Liver (tissue), 9 donors: ENCODE measurements around the gene LRPAP1. TPM values are rescaled to one million over a fixed set of nuclear protein-coding genes. Genes with fewer than 3 reads are reported as not detected.

Source experiments
- DNase-seq: peaks from one replicate; pipeline ENCODE4 v3.0.0-alpha.2; 2017; ENCODE audit warnings: low spot score
- H3K27ac ChIP-seq, 2 donors: one replicate each; pipeline ENCODE4 v1.7.0; 2013; ENCODE audit warnings: inconsistent platforms in 2 of 2, low read length in 2 of 2, control low read depth in 1 of 2, low read depth in 1 of 2, mild to moderate bottlenecking in 1 of 2
- H3K27me3 ChIP-seq, 4 donors: one replicate each; pipeline versions ENCODE4 v1.6.1 to v1.7.0; 2013; ENCODE audit warnings: low read length in 3 of 4, inconsistent platforms in 1 of 4, mild to moderate bottlenecking in 1 of 4, moderate library complexity in 1 of 4; ENCODE audit not compliant: control insufficient read depth in 4 of 4, insufficient read depth in 4 of 4
- H3K36me3 ChIP-seq, 4 donors: one replicate each; pipeline versions ENCODE4 v1.6.1 to v1.7.0; 2013; ENCODE audit warnings: low read length in 3 of 4, mild to moderate bottlenecking in 3 of 4, low read depth in 1 of 4, moderate library complexity in 1 of 4; ENCODE audit not compliant: control insufficient read depth in 4 of 4, insufficient read depth in 3 of 4
- H3K4me1 ChIP-seq, 4 donors: one replicate each; pipeline versions ENCODE4 v1.6.1 to v1.7.0; 2013; ENCODE audit warnings: low read length in 3 of 4, mild to moderate bottlenecking in 3 of 4, moderate library complexity in 1 of 4; ENCODE audit not compliant: control insufficient read depth in 4 of 4, insufficient read depth in 4 of 4
- H3K4me3 ChIP-seq, 3 donors: one replicate each; pipeline versions ENCODE4 v1.6.1 to v1.7.0; 2013; ENCODE audit warnings: low read length in 3 of 3, control low read depth in 1 of 3, low read depth in 1 of 3, mild to moderate bottlenecking in 1 of 3
- H3K9ac ChIP-seq, 2 donors: one replicate each; pipeline ENCODE4 v1.7.0; 2013; ENCODE audit warnings: low read length in 2 of 2, mild to moderate bottlenecking in 2 of 2, moderate library complexity in 2 of 2, control low read depth in 1 of 2, low read depth in 1 of 2
- H3K9me3 ChIP-seq, 4 donors: one replicate each; pipeline versions ENCODE4 v1.6.1 to v1.7.0; 2013; ENCODE audit warnings: low read length in 3 of 4; ENCODE audit not compliant: control insufficient read depth in 4 of 4
- EGR1 ChIP-seq, 2 donors: IDR thresholded peaks; 2 replicates each; pipeline ENCODE4 v1.6.1; 2016 to 2018; ENCODE audit warnings: antibody characterized with exemption in 2 of 2, low read depth in 2 of 2
- FOXA1 ChIP-seq: IDR thresholded peaks from 2 replicates; pipeline ENCODE4 v1.6.1; 2016; ENCODE audit warnings: antibody characterized with exemption
- FOXA2 ChIP-seq: IDR thresholded peaks from 2 replicates; pipeline ENCODE4 v1.6.1; 2016; ENCODE audit warnings: antibody characterized with exemption
- GABPA ChIP-seq, 2 donors: IDR thresholded peaks in 1 of 2; conservative IDR thresholded peaks in 1 of 2; 2 replicates each; pipeline ENCODE4 v1.6.1; 2016; ENCODE audit warnings: antibody characterized with exemption in 2 of 2, mild to moderate bottlenecking in 1 of 2, moderate library complexity in 1 of 2
- HNF4A ChIP-seq, 2 donors: conservative IDR thresholded peaks; 2 replicates each; pipeline ENCODE4 v1.6.1; 2016; ENCODE audit warnings: antibody characterized with exemption in 2 of 2, mild to moderate bottlenecking in 2 of 2
- HNF4G ChIP-seq: IDR thresholded peaks from 2 replicates; pipeline ENCODE4 v1.6.1; 2016; ENCODE audit warnings: antibody characterized with exemption
- JUND ChIP-seq, 2 donors: IDR thresholded peaks; 2 replicates each; pipeline ENCODE4 v1.6.1; 2016; ENCODE audit warnings: antibody characterized with exemption in 2 of 2
- NR2F2 ChIP-seq: IDR thresholded peaks from 2 replicates; pipeline ENCODE4 v1.6.1; 2016; ENCODE audit warnings: antibody characterized with exemption
- RAD21 ChIP-seq, 2 donors: IDR thresholded peaks; 2 replicates each; pipeline ENCODE4 v1.6.1; 2016; ENCODE audit warnings: antibody characterized with exemption in 2 of 2, mild to moderate bottlenecking in 2 of 2
- RXRA ChIP-seq, 2 donors: IDR thresholded peaks; 2 replicates each; pipeline ENCODE4 v1.6.1; 2017 to 2018; ENCODE audit warnings: antibody characterized with exemption in 2 of 2, mild to moderate bottlenecking in 1 of 2
- SP1 ChIP-seq: IDR thresholded peaks from 2 replicates; pipeline ENCODE4 v1.6.1; 2018; ENCODE audit warnings: antibody characterized with exemption, mild to moderate bottlenecking
- TAF1 ChIP-seq: conservative IDR thresholded peaks from 2 replicates; pipeline ENCODE4 v1.6.1; 2016; ENCODE audit warnings: antibody characterized with exemption, mild to moderate bottlenecking
- YY1 ChIP-seq: IDR thresholded peaks from 2 replicates; pipeline ENCODE4 v1.6.1; 2016; ENCODE audit warnings: antibody characterized with exemption, mild to moderate bottlenecking
- WGBS: extraction: QIAGEN DNeasy Blood & Tissue Kit; methylation state at CpG from one replicate; pipeline ENCODE4 v1.1.7; 2013; 5-methylcytosine and 5-hydroxymethylcytosine counted together
- polyA plus RNA-seq, 2 donors: library from polyadenylated mRNA; stranded (reverse) in 1 of 2; unstranded in 1 of 2; fragments of 200-250 nt in 1 of 2; fragments of >200 nt in 1 of 2; fragmentation: Nextera tagmentation in 1 of 2; extraction: Ambion mirVana in 1 of 2; gene quantifications; one replicate each; pipeline versions ENCODE4 v1.2.1 to v1.2.3, GENCODE V29; 2013 to 2015
- total RNA-seq, 2 donors: library from RNA; depleted of rRNA; stranded (reverse); fragments of >200 nt; gene quantifications; one replicate each; pipeline ENCODE4 v1.2.3, GENCODE V29; 2014
- TF ChIP-seq, protein P1 (sequence below): IDR thresholded peaks from 2 replicates; pipeline ENCODE4 v1.6.1; 2016; ENCODE audit warnings: antibody characterized with exemption
- TF ChIP-seq, protein P2 (sequence below): fragments of 150-350 bp; IDR thresholded peaks from 2 replicates; pipeline ENCODE4 v1.5.1; 2017; ENCODE audit warnings: improper control_type of control experiment, low read depth, low read length; ENCODE audit not compliant: missing input control
- TF ChIP-seq, protein P3 (sequence below): IDR thresholded peaks from 2 replicates; pipeline ENCODE4 v1.6.1; 2016; ENCODE audit warnings: antibody characterized with exemption
- TF ChIP-seq, protein P4 (sequence below): IDR thresholded peaks from 2 replicates; pipeline ENCODE4 v1.6.1; 2016; ENCODE audit warnings: antibody characterized with exemption
- TF ChIP-seq, protein P5 (sequence below): IDR thresholded peaks from 2 replicates; pipeline ENCODE4 v1.6.1; 2016; ENCODE audit warnings: antibody characterized with exemption, mild to moderate bottlenecking
- donor health status: healthy.
- donor health status: healthy.
- donor health status: healthy.
- donor health status: healthy.
- donor health status: healthy.

LRPAP1 gene
- total and polyA plus RNA-seq, 4 donors: 46.1 to 134 (median 108) TPM

DNA sequence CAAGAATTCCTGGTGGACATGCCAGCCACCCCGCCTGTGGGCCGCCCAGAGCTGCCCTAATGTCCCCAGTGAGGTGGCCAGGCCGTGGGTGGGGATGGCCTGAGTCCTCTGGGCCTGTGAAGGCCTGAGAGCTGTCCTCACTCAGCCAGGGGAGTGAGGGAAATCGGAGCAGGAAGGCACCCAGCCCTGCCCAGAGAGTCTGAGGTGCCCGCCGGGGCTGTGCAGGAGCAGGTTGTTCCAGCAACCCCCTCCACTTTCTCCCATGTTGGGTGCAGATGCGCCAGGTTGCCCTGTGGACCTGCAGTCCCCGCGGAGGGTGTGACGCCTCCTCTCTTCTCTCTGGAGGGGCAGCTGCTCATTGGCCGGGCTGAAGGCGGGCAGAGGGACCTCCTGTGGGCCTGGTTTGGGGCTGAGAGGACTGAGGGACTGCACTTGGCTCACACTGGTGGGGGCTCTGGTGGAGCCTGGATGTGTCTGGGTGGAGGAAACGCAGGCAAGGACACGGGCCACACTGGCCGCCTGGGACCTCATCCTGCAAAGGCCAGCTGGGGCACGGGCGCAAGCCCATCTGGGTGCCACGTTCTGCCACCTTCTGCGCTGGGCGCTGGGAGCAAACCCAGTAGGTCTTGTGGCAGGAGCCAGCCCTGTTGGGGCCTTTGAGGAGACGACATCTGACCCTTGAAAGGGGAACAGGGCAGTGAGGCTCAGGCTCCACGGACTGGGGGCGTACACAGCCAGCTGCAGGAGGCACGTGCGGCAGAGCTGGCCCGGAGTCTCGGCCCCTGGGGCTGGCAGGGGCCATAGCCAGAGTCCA, 55.1 kb downstream of the LRPAP1 start:
- H3K27ac ChIP-seq: no peak overlapping the region
- H3K9me3 ChIP-seq: no peaks in the 10 kb centered on the region
- H3K9ac ChIP-seq: no peak overlapping the region
- 90% methylated on average over 27 of the region's 27 CpGs for WGBS
- no peaks in the 10 kb centered on the region for H3K36me3 ChIP-seq
- H3K4me1 ChIP-seq: peaks cover 0 to 8% (median 2%) of the 10 kb centered on the region in 4 donors
- H3K4me3 ChIP-seq: no peak overlapping the region
- TF ChIP-seq, protein P1, sequence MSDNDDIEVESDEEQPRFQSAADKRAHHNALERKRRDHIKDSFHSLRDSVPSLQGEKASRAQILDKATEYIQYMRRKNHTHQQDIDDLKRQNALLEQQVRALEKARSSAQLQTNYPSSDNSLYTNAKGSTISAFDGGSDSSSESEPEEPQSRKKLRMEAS: no peak
- no peak for TF ChIP-seq SP1
- TF ChIP-seq JUND (IDR thresholded peaks at IDR 0.05): no peak
- no peak for TF ChIP-seq TAF1
- TF ChIP-seq YY1: no peak
- no peak for TF ChIP-seq GABPA (IDR thresholded peaks at IDR 0.05 in 1 of 2, conservative IDR thresholded peaks at IDR 0.05 in 1 of 2)
- TF ChIP-seq, protein P2, sequence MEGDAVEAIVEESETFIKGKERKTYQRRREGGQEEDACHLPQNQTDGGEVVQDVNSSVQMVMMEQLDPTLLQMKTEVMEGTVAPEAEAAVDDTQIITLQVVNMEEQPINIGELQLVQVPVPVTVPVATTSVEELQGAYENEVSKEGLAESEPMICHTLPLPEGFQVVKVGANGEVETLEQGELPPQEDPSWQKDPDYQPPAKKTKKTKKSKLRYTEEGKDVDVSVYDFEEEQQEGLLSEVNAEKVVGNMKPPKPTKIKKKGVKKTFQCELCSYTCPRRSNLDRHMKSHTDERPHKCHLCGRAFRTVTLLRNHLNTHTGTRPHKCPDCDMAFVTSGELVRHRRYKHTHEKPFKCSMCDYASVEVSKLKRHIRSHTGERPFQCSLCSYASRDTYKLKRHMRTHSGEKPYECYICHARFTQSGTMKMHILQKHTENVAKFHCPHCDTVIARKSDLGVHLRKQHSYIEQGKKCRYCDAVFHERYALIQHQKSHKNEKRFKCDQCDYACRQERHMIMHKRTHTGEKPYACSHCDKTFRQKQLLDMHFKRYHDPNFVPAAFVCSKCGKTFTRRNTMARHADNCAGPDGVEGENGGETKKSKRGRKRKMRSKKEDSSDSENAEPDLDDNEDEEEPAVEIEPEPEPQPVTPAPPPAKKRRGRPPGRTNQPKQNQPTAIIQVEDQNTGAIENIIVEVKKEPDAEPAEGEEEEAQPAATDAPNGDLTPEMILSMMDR: no peak
- TF ChIP-seq, protein P3, sequence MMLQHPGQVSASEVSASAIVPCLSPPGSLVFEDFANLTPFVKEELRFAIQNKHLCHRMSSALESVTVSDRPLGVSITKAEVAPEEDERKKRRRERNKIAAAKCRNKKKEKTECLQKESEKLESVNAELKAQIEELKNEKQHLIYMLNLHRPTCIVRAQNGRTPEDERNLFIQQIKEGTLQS: no peak
- TF ChIP-seq RAD21 (IDR thresholded peaks at IDR 0.05): no peak
- H3K27me3 ChIP-seq: no peaks in the 10 kb centered on the region
- no peak for DNase-seq

DNA sequence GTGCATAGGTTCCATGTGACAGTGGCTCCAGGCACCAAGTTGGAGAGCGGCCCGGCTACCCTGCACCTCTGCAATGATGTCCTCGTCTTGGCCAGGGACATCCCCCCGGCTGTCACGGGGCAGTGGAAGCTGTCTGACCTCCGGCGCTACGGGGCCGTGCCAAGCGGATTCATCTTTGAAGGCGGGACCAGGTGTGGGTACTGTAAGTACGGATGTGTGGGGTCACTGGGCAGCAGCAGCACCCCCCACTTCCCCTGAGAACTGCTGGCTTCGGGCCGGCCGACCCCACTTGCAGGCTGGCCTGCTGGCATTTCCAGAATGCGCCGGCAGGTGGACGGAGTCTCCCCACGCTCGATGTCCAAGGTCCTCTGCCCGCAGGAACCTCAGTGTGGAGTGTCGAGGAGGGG, 55.9 kb downstream of the LRPAP1 start:
- no peaks in the 10 kb centered on the region for H3K27me3 ChIP-seq
- TF ChIP-seq RXRA (IDR thresholded peaks at IDR 0.05) (no peak), TAF1 (no peak), GABPA (IDR thresholded peaks at IDR 0.05 in 1 of 2, conservative IDR thresholded peaks at IDR 0.05 in 1 of 2) (no peak), NR2F2 (no peak), FOXA1 (no peak), RAD21 (IDR thresholded peaks at IDR 0.05) (no peak), FOXA2 (no peak), EGR1 (IDR thresholded peaks at IDR 0.05; ENCODE audit: low read depth in 2 of 2) (no peak), HNF4G (no peak), HNF4A (conservative IDR thresholded peaks at IDR 0.05) (no peak), JUND (IDR thresholded peaks at IDR 0.05) (no peak), SP1 (no peak), YY1 (no peak)
- TF ChIP-seq, protein P3: no peak
- TF ChIP-seq, protein P1: no peak
- TF ChIP-seq, protein P4, sequence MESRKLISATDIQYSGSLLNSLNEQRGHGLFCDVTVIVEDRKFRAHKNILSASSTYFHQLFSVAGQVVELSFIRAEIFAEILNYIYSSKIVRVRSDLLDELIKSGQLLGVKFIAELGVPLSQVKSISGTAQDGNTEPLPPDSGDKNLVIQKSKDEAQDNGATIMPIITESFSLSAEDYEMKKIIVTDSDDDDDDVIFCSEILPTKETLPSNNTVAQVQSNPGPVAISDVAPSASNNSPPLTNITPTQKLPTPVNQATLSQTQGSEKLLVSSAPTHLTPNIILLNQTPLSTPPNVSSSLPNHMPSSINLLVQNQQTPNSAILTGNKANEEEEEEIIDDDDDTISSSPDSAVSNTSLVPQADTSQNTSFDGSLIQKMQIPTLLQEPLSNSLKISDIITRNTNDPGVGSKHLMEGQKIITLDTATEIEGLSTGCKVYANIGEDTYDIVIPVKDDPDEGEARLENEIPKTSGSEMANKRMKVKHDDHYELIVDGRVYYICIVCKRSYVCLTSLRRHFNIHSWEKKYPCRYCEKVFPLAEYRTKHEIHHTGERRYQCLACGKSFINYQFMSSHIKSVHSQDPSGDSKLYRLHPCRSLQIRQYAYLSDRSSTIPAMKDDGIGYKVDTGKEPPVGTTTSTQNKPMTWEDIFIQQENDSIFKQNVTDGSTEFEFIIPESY: no peak
- TF ChIP-seq, protein P2: no peak
- TF ChIP-seq, protein P5, sequence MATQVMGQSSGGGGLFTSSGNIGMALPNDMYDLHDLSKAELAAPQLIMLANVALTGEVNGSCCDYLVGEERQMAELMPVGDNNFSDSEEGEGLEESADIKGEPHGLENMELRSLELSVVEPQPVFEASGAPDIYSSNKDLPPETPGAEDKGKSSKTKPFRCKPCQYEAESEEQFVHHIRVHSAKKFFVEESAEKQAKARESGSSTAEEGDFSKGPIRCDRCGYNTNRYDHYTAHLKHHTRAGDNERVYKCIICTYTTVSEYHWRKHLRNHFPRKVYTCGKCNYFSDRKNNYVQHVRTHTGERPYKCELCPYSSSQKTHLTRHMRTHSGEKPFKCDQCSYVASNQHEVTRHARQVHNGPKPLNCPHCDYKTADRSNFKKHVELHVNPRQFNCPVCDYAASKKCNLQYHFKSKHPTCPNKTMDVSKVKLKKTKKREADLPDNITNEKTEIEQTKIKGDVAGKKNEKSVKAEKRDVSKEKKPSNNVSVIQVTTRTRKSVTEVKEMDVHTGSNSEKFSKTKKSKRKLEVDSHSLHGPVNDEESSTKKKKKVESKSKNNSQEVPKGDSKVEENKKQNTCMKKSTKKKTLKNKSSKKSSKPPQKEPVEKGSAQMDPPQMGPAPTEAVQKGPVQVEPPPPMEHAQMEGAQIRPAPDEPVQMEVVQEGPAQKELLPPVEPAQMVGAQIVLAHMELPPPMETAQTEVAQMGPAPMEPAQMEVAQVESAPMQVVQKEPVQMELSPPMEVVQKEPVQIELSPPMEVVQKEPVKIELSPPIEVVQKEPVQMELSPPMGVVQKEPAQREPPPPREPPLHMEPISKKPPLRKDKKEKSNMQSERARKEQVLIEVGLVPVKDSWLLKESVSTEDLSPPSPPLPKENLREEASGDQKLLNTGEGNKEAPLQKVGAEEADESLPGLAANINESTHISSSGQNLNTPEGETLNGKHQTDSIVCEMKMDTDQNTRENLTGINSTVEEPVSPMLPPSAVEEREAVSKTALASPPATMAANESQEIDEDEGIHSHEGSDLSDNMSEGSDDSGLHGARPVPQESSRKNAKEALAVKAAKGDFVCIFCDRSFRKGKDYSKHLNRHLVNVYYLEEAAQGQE: no peak
- no peak overlapping the region for H3K4me3 ChIP-seq
- H3K27ac ChIP-seq: no peak overlapping the region
- 91% methylated on average over 22 of the region's 22 CpGs for WGBS
- H3K9me3 ChIP-seq: no peaks in the 10 kb centered on the region
- no peak for DNase-seq
- no peaks in the 10 kb centered on the region for H3K36me3 ChIP-seq
- H3K4me1 ChIP-seq: peaks cover 0 to 8% (median 2%) of the 10 kb centered on the region in 4 donors
- no peak overlapping the region for H3K9ac ChIP-seq
